Activated naive CD8-positive, alpha-beta T cell (primary cell): ENCODE results near the gene SMKR1.
"Not testable (repeated sequence)": the region's sequence is repeated elsewhere in the genome, so short reads cannot be mapped to it uniquely, and the experiment has no call there.

Experiments used
- H3K27ac Mint-ChIP-seq: one replicate; pipeline ENCODE4 v1.8.0; 2021; ENCODE audit warnings: mixed read lengths
- H3K27me3 Mint-ChIP-seq: one replicate; pipeline ENCODE4 v1.8.0; 2021; ENCODE audit warnings: mixed read lengths
- H3K36me3 Mint-ChIP-seq: one replicate; pipeline ENCODE4 v1.8.0; 2021; ENCODE audit warnings: mixed read lengths
- H3K4me1 Mint-ChIP-seq: one replicate; pipeline ENCODE4 v1.8.0; 2021; ENCODE audit warnings: low read depth, mixed read lengths
- H3K4me3 Mint-ChIP-seq: one replicate; pipeline ENCODE4 v1.8.0; 2021; ENCODE audit warnings: mild to moderate bottlenecking, mixed read lengths
- H3K9me3 Mint-ChIP-seq: one replicate; pipeline ENCODE4 v1.8.0; 2021; ENCODE audit warnings: low read depth, mixed read lengths

Gene SMKR1

DNA sequence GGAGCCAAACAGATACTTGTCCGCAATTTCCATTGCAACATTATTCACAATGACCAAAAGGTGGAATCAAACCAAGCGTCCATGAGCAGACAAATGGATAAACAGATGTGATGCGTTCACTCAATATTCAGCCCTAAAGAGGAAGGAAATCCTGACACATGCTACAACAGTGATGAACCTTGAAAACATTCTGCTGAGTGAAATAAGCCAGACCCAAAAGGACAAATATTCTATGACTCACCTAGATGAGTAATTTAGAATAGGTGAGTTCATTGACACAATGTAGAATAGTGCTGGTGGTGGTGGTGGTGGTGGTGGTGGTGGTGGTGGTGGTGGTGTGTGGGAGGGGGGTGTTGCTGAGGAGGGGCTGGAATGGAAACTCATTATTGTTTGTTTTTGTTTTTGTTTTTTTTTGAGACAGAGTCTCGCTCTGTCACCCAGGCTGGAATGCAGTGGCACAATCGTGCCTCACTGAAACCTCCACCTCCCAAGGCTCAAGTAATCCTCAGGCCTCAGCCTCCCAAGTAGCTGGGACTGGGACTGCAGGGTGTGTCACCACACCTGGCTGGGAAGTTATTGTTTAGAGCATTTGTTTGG is 28.6 kb downstream of the SMKR1 start:
- H3K27ac Mint-ChIP-seq: peak overlapping the region; percentile 46
- H3K4me1 Mint-ChIP-seq: peaks cover 14% of the 10 kb centered on the region
- peak overlapping the region; percentile 17 for H3K4me3 Mint-ChIP-seq
- H3K9me3 Mint-ChIP-seq: no peaks in the 10 kb centered on the region
- no peaks in the 10 kb centered on the region for H3K36me3 Mint-ChIP-seq
- H3K27me3 Mint-ChIP-seq: no peaks in the 10 kb centered on the region

- no peak overlapping the region for H3K4me3 Mint-ChIP-seq
- no peak overlapping the region for H3K27ac Mint-ChIP-seq
- H3K9me3 Mint-ChIP-seq: no peaks in the 10 kb centered on the region
- no peaks in the 10 kb centered on the region for H3K27me3 Mint-ChIP-seq
- H3K36me3 Mint-ChIP-seq: no peaks in the 10 kb centered on the region
- H3K4me1 Mint-ChIP-seq: peaks cover 22% of the 10 kb centered on the region
Observed at GRCh38 chr7:129531721-129532120, 29.4 kb downstream of the SMKR1 start.

GRCh38 chr7:129532375-129532774 is 30.0 kb downstream of the SMKR1 start:
- no peak overlapping the region for H3K27ac Mint-ChIP-seq
- H3K4me3 Mint-ChIP-seq: no peak overlapping the region
- peaks cover 22% of the 10 kb centered on the region for H3K4me1 Mint-ChIP-seq
- no peaks in the 10 kb centered on the region for H3K27me3 Mint-ChIP-seq
- H3K36me3 Mint-ChIP-seq: no peaks in the 10 kb centered on the region
- no peaks in the 10 kb centered on the region for H3K9me3 Mint-ChIP-seq

DNA sequence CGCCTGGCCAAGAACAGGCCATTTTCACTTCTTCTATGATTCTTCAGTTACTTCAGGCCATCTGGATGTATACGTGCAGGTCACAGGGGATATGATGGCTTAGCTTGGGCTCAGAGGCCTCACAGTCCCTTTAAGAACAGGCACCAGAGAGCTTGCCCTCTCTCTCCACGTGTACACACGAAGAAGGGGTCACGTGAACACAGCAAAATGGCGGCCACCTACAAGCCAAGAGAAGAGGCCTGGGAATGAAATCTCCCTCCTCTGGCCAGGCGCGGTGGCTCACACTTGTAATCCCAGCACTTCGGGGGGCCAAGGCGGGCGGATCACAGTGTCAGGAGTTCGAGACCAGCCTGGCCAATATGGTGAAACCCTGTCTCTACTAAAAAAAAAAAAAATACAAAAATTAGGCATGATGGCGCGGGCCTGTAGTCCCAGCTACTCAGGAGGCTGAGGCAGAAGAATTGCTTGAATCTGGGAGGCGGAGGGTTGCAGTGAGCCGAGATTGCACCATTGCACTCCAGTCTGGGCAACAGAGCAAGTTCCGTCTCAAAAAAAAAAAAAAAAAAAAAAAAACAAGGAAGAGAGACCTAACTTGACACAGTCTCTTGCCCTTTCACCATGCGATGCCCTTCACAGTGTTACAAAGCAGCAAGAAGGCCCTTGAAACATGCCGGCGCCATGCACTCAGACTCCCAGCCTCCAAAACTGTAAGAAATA is 32.4 kb downstream of the SMKR1 start:
- not testable (repeated sequence) for H3K9me3 Mint-ChIP-seq, H3K27ac Mint-ChIP-seq, H3K4me3 Mint-ChIP-seq

DNA sequence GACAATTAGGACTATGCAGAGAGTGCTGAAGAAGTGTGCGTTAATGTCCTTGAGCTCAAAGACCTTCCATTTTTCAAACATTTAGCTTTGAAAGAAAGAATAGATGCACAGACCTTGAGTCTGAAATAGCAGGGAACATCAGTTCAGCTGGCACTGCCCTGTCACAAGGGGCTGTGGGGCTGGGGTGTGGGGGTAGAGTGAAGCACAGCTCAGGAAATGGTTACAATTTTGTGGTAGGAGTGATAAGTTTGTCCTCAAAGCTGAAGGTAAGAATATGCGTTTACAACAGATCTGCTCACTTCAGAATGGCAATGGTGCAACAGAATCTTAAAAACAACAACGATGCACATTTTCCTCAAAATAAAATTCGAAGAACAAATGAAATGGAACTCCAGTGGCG is 33.6 kb downstream of the SMKR1 start:
- Mint-ChIP-seq H3K4me3 (peak overlapping the region; percentile 66), H3K4me1 (peaks cover 19% of the 10 kb centered on the region), H3K27me3 (no peaks in the 10 kb centered on the region), H3K36me3 (peaks cover 2% of the 10 kb centered on the region), H3K9me3 (peaks cover 4% of the 10 kb centered on the region), H3K27ac (peak overlapping the region; percentile 12)

More for the DNA sequence above, 32.4 kb downstream of the SMKR1 start:
- peaks cover 22% of the 10 kb centered on the region for H3K4me1 Mint-ChIP-seq
- H3K36me3 Mint-ChIP-seq, H3K27me3 Mint-ChIP-seq: not testable (repeated sequence)

- peaks cover 2% of the 10 kb centered on the region for H3K36me3 Mint-ChIP-seq
- H3K9me3 Mint-ChIP-seq: peaks cover 4% of the 10 kb centered on the region
Observed at GRCh38 chr7:129536323-129536722, 34.0 kb downstream of the SMKR1 start.

DNA sequence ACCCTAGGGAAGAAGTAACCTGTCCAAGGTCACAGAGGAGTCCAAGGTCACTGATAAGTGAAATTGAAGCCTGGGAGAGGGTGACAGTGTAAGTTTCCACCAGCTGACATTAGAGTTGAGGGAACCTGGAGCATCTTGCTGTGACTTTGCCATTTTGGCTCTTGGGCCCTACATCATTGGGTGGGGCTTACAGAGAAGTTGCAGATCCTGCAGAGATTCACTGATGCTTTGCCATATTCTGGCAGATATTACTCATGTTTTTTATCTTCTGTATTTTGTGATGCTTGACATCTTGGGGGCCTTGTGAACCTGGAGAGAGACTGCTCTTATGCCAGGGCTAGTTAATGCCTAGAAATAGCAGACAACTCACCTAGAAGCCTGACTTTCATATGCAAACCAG is 36.5 kb downstream of the SMKR1 start:
- Mint-ChIP-seq H3K27ac (no peak overlapping the region), H3K4me1 (peaks cover 17% of the 10 kb centered on the region), H3K27me3 (peaks cover 5% of the 10 kb centered on the region), H3K9me3 (peaks cover 4% of the 10 kb centered on the region), H3K4me3 (no peak overlapping the region), H3K36me3 (peaks cover 2% of the 10 kb centered on the region)

More at GRCh38 chr7:129536323-129536722, 34.0 kb downstream of the SMKR1 start:
- Mint-ChIP-seq H3K27me3 (no peaks in the 10 kb centered on the region), H3K4me3 (peak overlapping the region; percentile 66), H3K27ac (peak overlapping the region; percentile 12), H3K4me1 (peaks cover 16% of the 10 kb centered on the region)

GRCh38 chr7:129540340-129540739 is 38.0 kb downstream of the SMKR1 start:
- no peak overlapping the region for H3K27ac Mint-ChIP-seq
- H3K27me3 Mint-ChIP-seq: peaks cover 5% of the 10 kb centered on the region

GRCh38 chr7:129544700-129545099 is 42.4 kb downstream of the SMKR1 start:
- Mint-ChIP-seq H3K27me3 (peaks cover 5% of the 10 kb centered on the region), H3K4me1 (peaks cover 1% of the 10 kb centered on the region), H3K36me3 (peaks cover under 1% of the 10 kb centered on the region), H3K9me3 (peaks cover under 1% of the 10 kb centered on the region), H3K4me3 (no peak overlapping the region), H3K27ac (no peak overlapping the region)

More at GRCh38 chr7:129540340-129540739, 38.0 kb downstream of the SMKR1 start:
- peaks cover 4% of the 10 kb centered on the region for H3K9me3 Mint-ChIP-seq
- no peak overlapping the region for H3K4me3 Mint-ChIP-seq
- peaks cover 13% of the 10 kb centered on the region for H3K4me1 Mint-ChIP-seq
- H3K36me3 Mint-ChIP-seq: peaks cover 2% of the 10 kb centered on the region

DNA sequence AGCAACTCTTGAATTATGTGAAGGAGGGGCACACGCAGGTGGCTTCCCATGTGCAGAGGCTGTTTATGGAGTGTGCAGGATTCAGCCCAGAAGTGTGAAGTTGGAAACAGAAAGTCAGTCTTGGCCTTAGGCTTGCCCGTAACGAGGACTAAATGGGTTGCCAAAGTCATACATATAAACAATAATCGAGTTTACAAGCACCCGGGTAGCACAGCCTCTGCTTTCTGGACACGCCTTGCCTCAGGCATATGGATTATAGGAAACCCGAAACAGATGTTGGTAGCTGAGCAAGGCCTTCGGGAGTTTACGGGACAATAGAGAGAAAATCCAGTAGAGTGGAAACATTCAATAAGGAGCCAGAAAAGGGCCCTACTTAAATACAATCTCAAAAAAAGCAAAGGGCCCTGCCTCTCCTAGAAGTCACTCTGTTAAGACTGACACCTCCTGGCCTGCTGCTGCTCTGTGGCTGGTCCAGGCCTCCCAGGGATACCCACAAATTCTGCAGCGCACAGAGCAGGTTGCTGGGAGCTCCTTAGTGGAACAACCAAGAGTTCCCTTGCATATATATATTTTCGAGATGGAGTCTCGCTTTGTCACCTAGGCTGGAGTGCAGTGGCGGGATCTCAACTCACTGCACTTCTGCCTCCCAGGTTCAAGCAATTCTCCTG is 48.5 kb downstream of the SMKR1 start:
- Mint-ChIP-seq H3K4me1 (peaks cover 5% of the 10 kb centered on the region), H3K36me3 (no peaks in the 10 kb centered on the region), H3K4me3 (no peak overlapping the region), H3K27me3 (no peaks in the 10 kb centered on the region), H3K9me3 (no peaks in the 10 kb centered on the region), H3K27ac (no peak overlapping the region)

- Mint-ChIP-seq H3K4me1 (peaks cover 5% of the 10 kb centered on the region), H3K9me3 (no peaks in the 10 kb centered on the region), H3K27me3 (no peaks in the 10 kb centered on the region), H3K4me3 (peak overlapping the region; percentile 59), H3K36me3 (no peaks in the 10 kb centered on the region), H3K27ac (no peak overlapping the region)
Observed at GRCh38 chr7:129553899-129554461, 51.6 kb downstream of the SMKR1 start.

DNA sequence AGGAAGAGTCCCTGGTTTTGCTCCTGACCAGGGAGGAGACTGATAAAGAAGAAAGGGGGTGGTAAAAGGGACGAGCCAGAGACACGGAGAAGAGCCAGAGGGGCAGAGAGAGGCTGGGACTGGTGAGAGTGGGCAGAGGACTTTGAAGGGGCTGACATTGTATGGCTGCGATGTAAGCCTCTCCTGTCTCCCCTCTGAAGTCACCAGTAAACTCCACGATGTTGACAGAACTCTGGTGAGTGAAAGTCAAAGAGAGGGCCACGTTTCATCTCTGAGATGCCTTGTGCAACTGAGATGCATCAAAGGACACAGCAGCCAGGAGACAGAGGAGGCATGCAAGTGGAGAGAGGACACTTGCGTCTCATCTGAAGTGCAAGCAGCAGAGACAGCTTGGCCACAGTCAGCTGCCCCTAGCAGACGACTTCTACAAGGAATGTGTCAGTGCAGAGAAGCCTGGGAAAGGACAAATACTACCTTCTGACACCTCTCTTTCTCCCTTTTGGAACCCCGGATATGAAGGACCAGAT is 54.3 kb downstream of the SMKR1 start:
- Mint-ChIP-seq H3K36me3 (no peaks in the 10 kb centered on the region), H3K27ac (no peak overlapping the region), H3K4me3 (no peak overlapping the region), H3K27me3 (no peaks in the 10 kb centered on the region), H3K9me3 (no peaks in the 10 kb centered on the region), H3K4me1 (peaks cover 5% of the 10 kb centered on the region)

DNA sequence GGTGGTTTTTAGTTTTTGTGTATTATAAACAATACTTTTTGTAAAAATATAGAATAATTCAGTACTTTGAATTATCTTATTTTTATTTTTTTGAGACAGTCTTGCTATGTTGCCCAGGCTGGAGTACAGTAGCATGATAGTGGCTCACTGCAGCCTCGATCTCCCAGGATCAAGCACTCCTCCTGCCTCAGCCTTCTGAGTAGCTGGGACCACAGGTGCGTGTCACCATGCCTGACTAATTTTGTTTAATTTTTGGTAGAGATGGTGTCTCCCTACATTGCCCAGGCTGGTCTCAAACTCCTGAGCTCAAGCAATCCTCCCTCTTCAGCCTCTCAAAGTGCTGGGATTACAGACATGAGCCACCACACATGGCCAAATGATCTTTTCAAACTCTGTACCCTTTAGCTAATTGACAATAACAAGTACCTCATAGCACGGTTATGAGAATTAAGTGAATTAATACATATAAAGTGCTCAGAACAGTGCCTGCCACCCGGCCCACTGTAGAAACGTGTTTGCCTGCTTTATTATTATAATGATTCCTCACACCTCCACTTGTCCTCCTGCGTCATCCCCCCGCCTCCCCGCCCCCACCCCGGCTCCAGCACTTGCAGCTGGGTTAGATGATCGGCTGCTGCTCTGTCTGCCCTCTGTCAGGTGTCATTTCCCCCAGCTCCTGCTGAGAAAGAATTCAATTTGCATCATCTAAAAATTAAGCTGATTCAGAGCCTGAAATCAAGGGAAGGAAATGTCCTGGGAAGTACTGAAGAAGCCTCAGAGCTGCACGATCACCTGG is 55.6 kb downstream of the SMKR1 start:
- H3K9me3 Mint-ChIP-seq: no peaks in the 10 kb centered on the region
- no peaks in the 10 kb centered on the region for H3K36me3 Mint-ChIP-seq
- peaks cover 2% of the 10 kb centered on the region for H3K27me3 Mint-ChIP-seq
- peaks cover 5% of the 10 kb centered on the region for H3K4me1 Mint-ChIP-seq
- H3K27ac Mint-ChIP-seq: no peak overlapping the region
- no peak overlapping the region for H3K4me3 Mint-ChIP-seq

- H3K9me3 Mint-ChIP-seq: no peaks in the 10 kb centered on the region
- no peaks in the 10 kb centered on the region for H3K4me1 Mint-ChIP-seq
- no peak overlapping the region for H3K27ac Mint-ChIP-seq
- H3K4me3 Mint-ChIP-seq: no peak overlapping the region
- H3K27me3 Mint-ChIP-seq: peaks cover 2% of the 10 kb centered on the region
- H3K36me3 Mint-ChIP-seq: no peaks in the 10 kb centered on the region
Observed at GRCh38 chr7:129559564-129559963, 57.2 kb downstream of the SMKR1 start.
